ENCODE data around the gene CUL2.
"Not testable (repeated sequence)": the region's sequence is repeated elsewhere in the genome, so short reads cannot be mapped to it uniquely, and the experiment has no call there.

The CUL2 gene

GRCh38 chr10:35080261-35080660, 9.9 kb downstream of the CUL2 start:
- not testable (repeated sequence) for DNase-seq

DNA sequence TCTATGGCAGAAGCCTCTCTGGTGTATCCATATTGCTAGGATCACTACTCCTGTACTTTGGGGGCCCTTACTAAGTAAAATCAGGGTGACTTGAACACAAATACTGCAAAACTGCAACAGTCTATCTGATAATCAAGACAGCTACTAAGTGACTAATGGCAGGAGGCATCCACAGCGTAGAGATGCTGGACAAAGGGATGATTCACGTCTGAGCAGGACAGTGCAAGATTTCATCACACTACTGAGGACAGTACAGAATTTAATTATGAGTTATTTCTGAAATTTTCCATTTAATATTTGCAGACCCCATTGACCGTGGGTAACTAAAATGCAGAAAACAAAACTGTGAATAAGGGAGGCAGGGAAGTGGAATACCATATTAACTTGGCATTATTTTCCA, 10.4 kb downstream of the CUL2 start:
- peak in 3 of 51 donors; percentile 1 to 6 (median 4) for DNase-seq

DNA sequence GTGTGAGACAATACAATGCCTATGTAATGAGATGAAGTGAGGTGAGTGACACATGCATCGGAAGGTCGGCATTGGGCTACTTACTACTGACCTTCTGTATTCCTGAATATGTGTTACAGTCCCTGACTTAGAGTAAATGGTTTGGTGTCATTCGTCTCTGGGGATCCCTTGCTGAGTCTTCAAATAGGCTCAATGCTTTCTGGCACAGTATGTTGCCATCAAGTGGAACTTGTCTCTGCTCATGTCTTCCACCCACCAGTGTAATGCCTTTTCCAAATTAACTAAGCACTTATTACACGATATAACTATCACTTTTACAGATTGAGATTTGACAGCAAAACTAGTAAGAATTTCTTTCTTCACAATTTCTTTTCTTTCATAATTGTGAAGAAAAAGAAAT, 10.9 kb downstream of the CUL2 start:
- no peak for DNase-seq

DNA sequence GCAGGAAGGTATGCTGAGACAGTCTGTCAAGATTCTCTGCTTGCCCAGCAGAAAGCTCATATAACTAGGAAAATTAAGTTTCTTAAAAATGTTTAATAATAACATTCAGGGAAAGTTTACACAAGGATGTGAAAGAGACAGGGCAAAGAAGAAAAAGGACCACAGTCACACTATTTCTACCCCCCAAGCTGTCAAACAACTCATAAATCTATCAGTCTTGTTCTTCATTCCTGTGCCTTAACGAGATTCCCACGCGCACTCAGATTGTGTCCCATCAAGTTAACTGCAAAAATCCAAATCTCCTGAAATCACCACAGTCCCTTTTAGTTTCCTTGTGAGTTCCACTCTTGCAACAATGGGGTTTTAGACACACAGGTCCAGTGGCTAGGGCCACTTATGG, 14.9 kb downstream of the CUL2 start:
- DNase-seq, result no peak

DNA sequence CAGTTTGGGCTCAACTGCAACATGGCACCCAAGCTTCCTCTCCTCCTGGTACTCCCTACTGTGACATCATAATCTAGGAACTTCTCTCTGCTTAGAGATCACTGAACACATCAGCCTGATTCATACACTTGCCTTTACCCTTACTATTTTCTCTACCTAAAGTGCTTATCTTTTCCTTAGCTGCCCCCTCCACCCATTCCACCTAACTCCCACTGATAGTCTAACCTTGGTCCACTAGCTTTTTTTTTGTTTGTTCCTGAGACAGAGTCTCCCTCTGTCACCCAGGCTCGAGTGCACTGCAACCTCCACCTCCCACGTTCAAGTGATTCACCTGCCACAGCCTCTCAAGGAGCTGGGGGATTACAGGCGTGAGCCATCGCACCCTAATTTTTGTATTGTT, 15.9 kb downstream of the CUL2 start:
- no peak for DNase-seq

DNA sequence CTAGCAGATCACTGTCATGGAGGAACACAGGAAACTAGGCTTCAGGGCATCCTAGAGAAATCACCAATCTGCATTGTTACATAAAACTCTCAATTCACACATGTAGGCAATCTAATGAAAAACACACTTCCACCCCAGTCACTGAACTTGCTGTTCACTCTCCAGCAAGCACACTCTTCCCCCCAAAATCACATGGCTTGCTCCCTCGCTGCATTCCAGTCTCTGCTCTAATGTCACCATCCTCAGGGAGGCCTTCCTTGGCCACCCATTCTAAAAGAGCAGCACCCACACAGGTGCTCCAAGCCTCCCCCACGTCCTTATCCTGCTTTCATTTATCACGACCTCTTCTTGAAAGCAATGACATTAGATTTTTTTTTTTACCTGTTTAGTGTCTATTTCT, 19.6 kb downstream of the CUL2 start:
- no peak for DNase-seq

GRCh38 chr10:35063837-35064454, 26.2 kb downstream of the CUL2 start:
- DNase-seq, result no peak

GRCh38 chr10:35059481-35059880, 30.7 kb downstream of the CUL2 start:
- DNase-seq, result no peak

DNA sequence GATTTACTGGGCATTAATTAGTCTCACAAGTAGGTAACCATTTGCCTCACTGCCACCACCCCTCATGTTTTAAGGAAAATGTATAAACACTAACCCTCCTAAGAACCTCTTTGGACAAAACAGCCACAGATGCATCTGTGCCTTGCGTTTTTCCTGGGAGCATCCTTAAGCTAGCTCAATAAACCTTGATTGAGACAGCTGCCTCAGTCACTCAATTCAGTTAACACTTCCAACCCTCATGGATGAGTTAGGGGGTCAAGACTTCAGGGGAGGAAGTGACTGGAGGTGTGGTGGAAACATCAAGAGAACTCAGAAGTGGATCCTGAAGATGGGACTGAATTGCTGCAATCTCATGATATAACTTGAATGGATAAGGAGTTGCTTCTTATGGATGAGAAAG, 31.5 kb downstream of the CUL2 start:
- no peak for DNase-seq

GRCh38 chr10:35058134-35058533, 32.0 kb downstream of the CUL2 start:
- DNase-seq, result no peak

DNA sequence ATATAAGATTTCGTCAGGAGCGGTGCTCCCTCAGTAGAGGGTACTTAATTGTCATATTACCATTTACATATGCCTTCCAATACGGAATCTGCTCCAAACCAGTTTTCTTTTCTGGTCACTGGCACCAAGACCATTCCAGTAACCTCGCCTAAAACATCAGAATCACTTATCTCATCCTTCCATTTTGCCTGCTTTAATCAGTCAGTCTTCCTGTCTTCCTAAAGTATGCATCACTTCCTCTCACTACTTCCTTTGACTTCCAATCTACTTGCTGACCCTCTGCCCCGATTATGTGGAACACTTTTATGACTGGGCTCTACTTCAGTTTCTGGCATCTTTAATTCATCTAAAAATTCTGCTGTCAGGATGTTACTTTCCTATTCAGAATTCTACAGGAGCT, 33.5 kb downstream of the CUL2 start:
- DNase-seq, result no peak

DNA sequence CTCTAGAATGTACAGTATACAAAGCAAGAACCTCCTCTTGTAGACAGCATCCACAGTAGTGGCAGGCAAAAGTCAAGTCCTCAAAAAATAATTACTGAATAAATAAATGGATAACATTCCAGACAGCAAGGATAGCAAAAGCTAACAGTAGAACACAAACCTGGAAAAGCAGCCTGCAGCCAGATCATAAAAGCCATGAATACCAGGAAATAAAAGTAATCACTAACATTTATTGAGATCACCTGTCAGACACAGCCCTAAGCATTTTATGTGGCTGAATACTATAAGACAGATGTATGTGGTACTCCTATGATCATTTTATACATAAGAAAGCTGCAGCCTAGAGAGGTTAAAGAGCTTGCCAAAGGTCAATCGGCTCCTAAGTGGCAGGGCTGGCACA, 34.0 kb downstream of the CUL2 start:
- DNase-seq, result no peak

GRCh38 chr10:35050568-35050967, 39.6 kb downstream of the CUL2 start:
- DNase-seq, result no peak

DNA sequence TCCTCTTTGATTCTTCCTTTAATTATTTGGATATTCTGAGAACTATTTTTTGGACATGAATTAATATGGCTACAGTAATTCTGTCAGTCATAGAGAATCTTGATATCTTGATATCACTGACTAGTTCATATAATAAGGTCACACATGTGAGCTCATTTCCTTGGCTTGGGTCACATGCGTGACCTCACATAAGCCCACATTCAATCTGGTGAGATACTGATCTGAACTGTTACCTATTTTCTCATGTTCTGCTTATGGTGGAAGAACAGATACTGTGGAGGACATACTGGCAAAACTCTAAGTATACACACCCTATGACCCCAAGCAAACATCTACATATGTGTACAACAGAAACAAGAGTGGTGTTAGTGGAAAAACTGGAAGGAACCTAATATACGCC, 44.1 kb downstream of the CUL2 start:
- DNase-seq, result no peak

DNA sequence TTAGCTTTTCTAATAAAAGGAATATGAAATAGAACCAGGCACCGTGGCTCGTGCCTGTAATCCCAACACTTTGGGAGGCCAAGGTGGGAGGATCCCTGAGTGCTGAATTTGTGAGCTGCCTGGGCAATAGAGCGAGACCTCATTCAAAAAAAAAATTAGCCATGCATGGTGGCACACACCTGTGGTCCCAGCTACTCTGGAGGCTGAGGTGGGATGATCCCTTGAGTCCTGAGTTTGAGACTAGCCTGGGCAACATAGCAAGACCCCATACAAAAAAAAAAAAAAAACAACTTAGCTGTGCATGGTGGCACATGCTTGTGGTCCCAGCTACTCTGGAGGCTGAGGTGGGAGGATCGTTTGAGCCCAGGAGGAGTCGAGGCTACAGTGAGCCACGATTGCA, 44.9 kb downstream of the CUL2 start:
- not testable (repeated sequence) for DNase-seq

DNA sequence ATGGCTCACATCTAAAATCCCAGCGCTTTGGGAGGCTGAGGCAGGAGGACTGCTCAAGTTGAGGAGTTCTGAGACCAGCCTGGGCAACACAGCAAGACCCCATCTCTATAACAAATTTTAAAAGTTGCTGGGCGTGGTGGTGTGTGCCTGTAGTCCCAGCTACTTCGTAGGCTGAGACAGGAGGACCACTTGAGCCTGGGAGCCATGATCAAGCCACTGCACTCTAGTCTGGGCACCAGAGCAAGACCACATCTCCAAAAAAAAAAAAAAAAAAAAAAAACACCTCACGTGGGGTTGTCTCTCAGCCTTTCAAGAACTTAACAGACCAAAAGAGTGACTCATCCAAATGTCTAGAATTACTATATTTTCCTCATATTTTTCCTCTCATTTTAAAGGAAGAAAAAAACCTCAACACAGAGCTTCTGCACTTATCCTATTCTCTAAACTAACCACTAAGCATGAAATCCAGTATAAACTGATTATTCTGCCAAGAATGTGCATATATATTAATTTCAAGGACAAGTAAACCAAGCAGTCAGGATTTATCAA, 46.3 kb downstream of the CUL2 start:
- DNase-seq, result no peak

- no peak for DNase-seq
These were observed 47.4 kb downstream of the CUL2 start for GRCh38 chr10:35042783-35043182.

DNA sequence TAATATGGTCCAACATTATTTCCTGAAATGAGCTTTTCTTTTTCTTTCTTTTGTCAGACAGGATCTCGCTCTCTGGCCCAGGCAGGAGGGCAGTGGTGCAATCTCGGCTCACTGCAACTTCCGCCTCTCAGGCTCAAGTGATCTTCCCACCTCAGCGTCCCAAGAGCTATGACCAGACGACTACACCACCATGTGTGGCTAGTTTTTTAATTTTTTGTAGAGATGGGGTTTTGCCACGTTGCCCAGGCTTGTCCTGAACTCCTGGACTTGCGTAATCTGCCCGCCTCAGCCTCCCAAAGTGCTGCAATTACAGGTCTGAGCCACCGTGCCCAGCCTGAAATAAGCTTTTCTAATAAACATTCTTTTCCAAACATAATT, 48.6 kb downstream of the CUL2 start:
- no peak for DNase-seq

DNA sequence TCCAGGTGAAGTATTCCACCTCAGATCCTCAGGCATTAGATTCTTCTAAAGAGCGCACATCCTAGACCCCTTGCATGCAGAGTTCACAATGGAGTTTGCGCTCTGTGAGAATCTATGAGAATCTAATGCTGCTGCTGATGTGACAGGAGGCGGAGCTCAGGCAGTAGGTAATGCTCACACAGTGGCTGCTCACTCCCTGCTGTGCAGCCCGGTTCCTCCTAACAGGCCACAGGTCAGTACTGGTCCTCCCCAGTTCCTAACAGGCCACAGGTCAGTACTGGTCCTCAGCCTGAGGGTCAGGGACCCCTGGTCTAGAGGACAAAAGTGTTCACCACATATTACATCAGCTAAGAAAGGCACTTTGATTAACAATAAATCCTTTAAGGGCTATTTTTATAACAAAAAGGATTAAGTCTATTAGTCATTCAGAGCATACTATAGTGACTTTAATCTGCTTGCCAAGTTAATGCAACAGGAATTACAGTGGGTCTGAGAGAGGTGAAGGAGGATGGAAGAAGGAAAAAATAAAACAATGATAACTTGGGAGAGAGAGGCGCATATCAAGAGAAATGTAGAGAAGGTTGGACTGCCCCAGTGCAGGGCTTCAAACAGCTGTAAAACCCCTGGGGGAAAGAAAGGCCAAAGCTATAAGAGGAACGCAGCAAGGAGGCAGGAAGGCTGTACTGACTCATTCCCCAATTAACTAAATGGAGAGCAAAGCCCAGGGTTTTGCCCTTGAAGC, 49.2 kb downstream of the CUL2 start:
- DNase-seq, result no peak

- no peak for DNase-seq
These were observed 53.0 kb downstream of the CUL2 start for GRCh38 chr10:35037104-35037503.

DNA sequence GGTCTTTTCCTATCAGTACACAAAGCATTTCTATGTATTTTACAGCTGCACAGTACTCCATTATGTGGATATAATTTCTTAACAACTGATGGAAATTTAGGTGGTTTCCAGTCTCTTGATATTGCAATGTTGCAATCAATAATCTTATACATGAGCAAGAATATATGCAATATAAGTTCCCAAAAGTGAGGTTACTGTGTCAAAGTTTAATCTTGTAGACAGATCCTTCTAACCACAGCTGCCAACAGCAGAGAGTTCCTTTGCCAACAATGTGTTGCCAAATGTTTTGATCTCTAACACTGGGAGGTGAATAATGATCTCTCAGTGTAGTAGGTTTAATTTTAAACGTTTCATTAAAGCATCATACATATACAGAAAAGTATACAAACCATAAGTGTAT, 54.5 kb downstream of the CUL2 start:
- DNase-seq, result no peak

GRCh38 chr10:35027567-35027966, 62.6 kb downstream of the CUL2 start:
- no peak for DNase-seq

DNA sequence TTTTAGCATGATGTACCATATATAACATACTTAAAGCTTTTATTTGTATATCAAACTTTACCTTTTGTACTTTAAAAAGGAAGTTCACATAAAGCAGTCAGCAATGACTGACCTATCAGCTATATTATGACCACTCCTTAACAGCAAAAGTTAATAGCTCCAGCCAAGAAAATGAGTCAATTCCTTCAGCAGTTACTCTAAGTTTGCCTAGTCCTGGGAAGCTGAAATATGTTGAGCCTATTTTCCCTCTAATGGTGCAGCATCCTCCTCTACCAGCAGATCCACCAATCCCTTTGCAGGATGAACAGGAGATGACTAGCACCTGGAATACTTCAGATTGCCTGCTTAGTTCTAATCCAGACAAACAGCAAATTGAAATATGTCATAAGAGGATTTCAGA, 64.2 kb downstream of the CUL2 start:
- DNase-seq, result no peak

All from hypothalamus (tissue), 51 donors.